Activated naive CD8-positive, alpha-beta T cell (primary cell): Measurements from ENCODE around the gene DLD.
"Not testable (repeated sequence)": the region's sequence is repeated elsewhere in the genome, so short reads cannot be mapped to it uniquely, and the experiment has no call there.

Experiments
- H3K27ac Mint-ChIP-seq: one replicate; pipeline ENCODE4 v1.8.0; 2021; ENCODE audit warnings: mixed read lengths
- H3K27me3 Mint-ChIP-seq: one replicate; pipeline ENCODE4 v1.8.0; 2021; ENCODE audit warnings: mixed read lengths
- H3K36me3 Mint-ChIP-seq: one replicate; pipeline ENCODE4 v1.8.0; 2021; ENCODE audit warnings: mixed read lengths
- H3K4me1 Mint-ChIP-seq: one replicate; pipeline ENCODE4 v1.8.0; 2021; ENCODE audit warnings: low read depth, mixed read lengths
- H3K4me3 Mint-ChIP-seq: one replicate; pipeline ENCODE4 v1.8.0; 2021; ENCODE audit warnings: mild to moderate bottlenecking, mixed read lengths
- H3K9me3 Mint-ChIP-seq: one replicate; pipeline ENCODE4 v1.8.0; 2021; ENCODE audit warnings: low read depth, mixed read lengths

Gene DLD, protein sequence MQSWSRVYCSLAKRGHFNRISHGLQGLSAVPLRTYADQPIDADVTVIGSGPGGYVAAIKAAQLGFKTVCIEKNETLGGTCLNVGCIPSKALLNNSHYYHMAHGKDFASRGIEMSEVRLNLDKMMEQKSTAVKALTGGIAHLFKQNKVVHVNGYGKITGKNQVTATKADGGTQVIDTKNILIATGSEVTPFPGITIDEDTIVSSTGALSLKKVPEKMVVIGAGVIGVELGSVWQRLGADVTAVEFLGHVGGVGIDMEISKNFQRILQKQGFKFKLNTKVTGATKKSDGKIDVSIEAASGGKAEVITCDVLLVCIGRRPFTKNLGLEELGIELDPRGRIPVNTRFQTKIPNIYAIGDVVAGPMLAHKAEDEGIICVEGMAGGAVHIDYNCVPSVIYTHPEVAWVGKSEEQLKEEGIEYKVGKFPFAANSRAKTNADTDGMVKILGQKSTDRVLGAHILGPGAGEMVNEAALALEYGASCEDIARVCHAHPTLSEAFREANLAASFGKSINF

DNA sequence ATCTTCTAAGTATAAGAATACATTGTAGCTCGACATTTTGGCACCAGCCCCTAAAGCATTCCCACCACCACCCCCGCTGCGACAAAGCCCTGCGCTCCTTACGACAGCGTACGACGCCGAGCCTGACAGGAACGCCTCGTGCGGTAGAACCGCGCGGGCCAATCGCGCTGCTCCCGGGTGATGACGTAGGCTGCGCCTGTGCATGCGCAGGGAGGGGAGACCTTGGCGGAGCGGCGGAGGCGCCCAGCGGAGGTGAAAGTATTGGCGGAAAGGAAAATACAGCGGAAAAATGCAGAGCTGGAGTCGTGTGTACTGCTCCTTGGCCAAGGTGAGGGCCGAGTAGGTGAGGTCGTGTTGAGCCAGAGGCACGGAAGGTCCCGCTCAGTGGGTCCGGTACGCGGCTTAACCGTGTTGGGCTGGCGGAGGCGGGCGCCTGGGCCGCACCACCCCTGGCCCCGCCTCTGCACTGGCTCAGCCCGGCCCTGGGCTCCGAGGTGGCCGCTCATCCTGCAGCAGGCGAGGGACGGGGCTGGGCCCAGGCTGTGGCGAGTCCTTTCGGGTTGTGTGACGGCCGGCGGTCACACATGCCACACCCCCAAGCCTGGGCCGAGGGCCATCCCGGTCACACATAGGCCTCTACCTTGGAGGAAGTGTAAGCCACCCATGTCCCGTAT lies at the start of gene DLD:
Gene DLD, plus strand, starts transcription at position 222 of the 674 bp plus-strand sequence. Its CDS starts 68 bp downstream, at position 290.
- H3K4me3 Mint-ChIP-seq: peak within 1 kb of the TSS; percentile 100
- H3K4me1 Mint-ChIP-seq: peaks cover 50% of the 10 kb centered on the region
- H3K9me3 Mint-ChIP-seq: no peaks in the 10 kb centered on the region
- no peaks in the 10 kb centered on the region for H3K27me3 Mint-ChIP-seq
- peaks cover 14% of the 10 kb centered on the region for H3K36me3 Mint-ChIP-seq
- peak within 1 kb of the TSS; percentile 100 for H3K27ac Mint-ChIP-seq

DNA sequence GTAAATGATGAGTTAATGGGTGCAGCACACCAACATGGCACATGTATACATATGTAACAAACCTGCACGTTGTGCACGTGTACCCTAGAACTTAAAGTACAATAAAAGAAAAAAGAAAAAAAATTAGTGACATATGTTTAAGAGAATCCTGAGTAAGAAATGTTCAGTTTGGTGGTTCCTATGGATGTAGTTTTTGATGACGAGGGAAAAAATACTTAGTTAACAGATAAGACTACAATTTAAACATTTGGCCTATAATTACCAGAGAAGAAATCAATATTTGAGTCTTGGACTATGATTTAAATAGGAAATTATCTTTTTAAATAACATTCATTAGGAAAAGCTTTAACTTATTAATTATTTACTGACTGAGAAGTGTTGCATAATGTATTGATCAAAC lies 48.8 kb upstream of the DLD start:
- no peaks in the 10 kb centered on the region for H3K4me1 Mint-ChIP-seq
- H3K27ac Mint-ChIP-seq: no peak overlapping the region
- peaks cover 2% of the 10 kb centered on the region for H3K27me3 Mint-ChIP-seq
- H3K4me3 Mint-ChIP-seq: no peak overlapping the region
- H3K36me3 Mint-ChIP-seq: no peaks in the 10 kb centered on the region
- no peaks in the 10 kb centered on the region for H3K9me3 Mint-ChIP-seq

DNA sequence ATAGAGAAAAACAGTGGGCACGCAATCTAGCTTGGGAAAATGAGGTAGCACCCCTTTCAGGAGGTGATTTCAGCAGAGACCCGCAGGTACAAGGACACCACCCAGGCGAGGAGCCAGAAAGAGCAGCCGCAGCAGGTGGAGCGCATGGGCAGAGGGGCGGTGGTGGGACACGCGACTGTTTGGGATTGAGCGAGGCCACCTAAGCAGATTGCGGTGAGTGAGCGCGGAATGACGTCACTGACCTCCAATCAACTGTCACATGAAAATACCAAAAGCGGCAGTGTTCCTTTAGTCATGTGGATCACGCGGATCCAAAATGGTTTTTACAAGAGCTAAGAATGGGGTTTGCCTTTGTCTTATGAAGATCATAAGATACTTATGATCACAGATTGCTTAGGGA lies 47.8 kb upstream of the DLD start:
- Mint-ChIP-seq H3K27me3 (no peaks in the 10 kb centered on the region), H3K4me1 (no peaks in the 10 kb centered on the region), H3K36me3 (no peaks in the 10 kb centered on the region), H3K4me3 (no peak overlapping the region), H3K27ac (no peak overlapping the region), H3K9me3 (no peaks in the 10 kb centered on the region)

DNA sequence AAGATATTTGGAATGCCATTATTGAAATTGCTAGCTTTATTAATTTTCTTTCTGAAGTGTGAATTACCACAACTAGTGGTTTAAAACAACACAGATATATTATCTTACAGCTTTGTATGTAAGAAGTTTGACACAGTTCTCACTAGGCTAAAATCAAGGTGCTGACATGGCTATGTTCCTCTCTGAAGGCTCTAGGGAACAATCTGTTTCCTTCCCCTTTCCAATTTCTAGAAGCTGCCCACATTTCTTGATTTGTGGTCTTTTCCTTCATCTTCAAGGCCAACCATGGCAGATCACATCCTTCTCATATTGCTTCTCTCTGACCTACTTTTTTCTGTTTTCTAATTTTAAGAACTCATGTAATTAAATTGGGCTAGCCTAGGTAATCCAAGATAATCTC lies 44.7 kb upstream of the DLD start:
- Mint-ChIP-seq H3K4me1 (no peaks in the 10 kb centered on the region), H3K27me3 (no peaks in the 10 kb centered on the region), H3K9me3 (no peaks in the 10 kb centered on the region), H3K36me3 (no peaks in the 10 kb centered on the region), H3K4me3 (no peak overlapping the region), H3K27ac (no peak overlapping the region)

DNA sequence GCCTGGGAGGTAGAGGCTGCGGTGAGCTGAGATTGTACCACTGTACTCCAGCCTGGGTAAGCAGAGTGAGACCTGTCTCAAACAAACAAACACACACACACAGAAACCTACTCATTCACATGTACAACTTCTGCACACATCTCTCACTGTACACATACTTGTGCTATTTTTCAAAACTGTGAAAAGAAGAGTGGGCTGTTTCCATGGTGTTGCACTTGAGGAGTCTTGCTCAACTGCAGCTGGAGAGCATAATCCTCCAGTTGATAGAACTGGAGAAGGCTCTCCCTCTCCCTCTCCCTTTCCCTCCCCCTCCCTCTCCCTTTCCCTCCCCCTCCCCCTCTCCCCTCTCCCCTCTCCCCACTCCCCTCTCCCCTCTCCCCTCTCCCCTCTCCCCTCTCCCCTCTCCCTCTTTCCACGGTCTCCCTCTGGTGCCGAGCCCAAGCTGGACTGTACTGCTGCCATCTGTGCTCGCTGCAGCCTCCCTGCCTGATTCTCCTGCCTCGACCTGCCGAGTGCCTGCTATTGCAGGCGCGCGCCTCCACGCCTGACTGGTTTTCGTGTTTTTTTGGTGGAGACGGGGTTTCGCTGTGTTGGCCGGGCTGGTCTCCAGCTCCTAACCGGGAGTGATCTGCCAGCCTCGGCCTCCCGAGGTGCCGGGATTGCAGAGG lies 43.7 kb upstream of the DLD start:
- Mint-ChIP-seq H3K9me3 (no peaks in the 10 kb centered on the region), H3K4me3 (no peak overlapping the region), H3K36me3 (no peaks in the 10 kb centered on the region), H3K4me1 (no peaks in the 10 kb centered on the region), H3K27me3 (no peaks in the 10 kb centered on the region), H3K27ac (no peak overlapping the region)

DNA sequence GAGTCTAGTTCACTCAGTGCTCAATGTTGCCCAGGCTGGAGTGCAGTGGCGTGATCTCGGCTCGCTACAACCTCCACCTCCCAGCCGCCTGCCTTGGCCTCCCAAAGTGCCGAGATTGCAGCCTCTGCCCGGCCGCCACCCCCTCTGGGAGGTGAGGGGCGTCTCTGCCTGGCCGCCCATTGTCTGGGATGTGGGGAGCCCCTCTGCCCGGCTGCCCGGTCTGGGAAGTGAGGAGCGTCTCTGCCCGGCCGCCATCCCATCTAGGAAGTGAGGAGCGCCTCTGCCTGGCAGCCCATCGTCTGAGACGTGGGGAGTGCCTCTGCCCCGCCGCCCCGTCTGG lies 43.2 kb upstream of the DLD start:
- H3K27me3 Mint-ChIP-seq, H3K27ac Mint-ChIP-seq, H3K4me1 Mint-ChIP-seq, H3K36me3 Mint-ChIP-seq, H3K4me3 Mint-ChIP-seq, H3K9me3 Mint-ChIP-seq: not testable (repeated sequence)

DNA sequence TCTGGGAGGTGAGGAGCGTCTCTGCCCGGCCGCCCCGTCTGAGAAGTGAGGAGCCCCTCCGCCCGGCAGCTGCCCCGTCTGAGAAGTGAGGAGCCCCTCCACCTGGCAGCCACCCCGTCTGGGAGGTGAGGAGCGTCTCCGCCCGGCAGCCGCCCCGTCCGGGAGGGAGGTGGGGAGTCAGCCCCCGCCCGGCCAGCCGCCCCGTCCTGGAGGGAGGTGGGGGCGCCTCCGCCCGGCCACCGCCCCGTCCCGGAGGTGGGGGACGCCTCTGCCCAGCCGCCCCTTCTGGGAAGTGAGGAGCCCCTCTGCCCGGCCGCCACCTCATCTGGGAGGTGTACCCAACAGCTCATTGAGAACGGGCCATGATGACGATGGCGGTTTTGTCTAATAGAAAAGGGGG lies 42.8 kb upstream of the DLD start:
- H3K4me1 Mint-ChIP-seq, H3K4me3 Mint-ChIP-seq, H3K9me3 Mint-ChIP-seq, H3K27ac Mint-ChIP-seq, H3K36me3 Mint-ChIP-seq, H3K27me3 Mint-ChIP-seq: not testable (repeated sequence)

DNA sequence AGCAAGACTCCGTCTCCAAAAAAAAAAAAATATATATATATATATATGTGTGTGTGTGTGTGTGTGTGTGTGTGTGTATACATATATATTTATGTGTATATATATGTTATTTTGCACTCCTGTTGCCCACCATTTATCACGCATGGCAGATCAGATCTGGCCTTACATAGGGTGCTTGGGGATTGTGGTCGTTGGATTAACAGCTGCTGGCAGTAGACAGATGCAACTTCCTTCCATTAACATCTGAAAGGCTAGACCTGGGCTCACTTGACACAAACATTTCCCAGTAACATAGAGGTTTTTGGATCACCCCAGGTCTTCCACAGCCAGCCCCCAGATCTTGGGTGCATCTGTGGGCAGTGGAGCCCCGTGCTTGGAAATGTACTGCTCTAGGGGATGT lies 40.8 kb upstream of the DLD start:
- Mint-ChIP-seq H3K4me1 (peaks cover 3% of the 10 kb centered on the region), H3K9me3 (no peaks in the 10 kb centered on the region), H3K4me3 (no peak overlapping the region), H3K36me3 (no peaks in the 10 kb centered on the region), H3K27me3 (no peaks in the 10 kb centered on the region), H3K27ac (no peak overlapping the region)

DNA sequence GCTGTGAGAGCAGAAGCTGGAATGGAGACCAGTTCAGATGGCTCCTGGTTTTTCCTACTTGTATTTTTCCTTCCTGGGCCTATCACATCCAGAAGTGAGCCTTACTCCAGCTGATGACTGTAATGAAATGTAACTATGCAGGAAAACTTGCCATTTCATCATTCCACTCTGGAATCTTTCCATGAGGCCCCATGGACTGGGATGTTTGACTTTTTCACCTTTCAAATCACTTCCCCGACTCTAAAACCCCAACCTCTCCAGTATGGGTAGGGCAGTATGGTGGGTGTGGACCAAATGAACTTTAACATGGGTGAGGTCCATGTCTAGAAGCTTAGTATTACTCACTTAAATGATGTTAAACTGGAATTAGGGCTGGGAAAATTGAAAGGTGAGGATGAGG lies 40.3 kb upstream of the DLD start:
- no peaks in the 10 kb centered on the region for H3K27me3 Mint-ChIP-seq
- H3K36me3 Mint-ChIP-seq: no peaks in the 10 kb centered on the region
- no peak overlapping the region for H3K4me3 Mint-ChIP-seq
- no peak overlapping the region for H3K27ac Mint-ChIP-seq
- no peaks in the 10 kb centered on the region for H3K9me3 Mint-ChIP-seq
- peaks cover 4% of the 10 kb centered on the region for H3K4me1 Mint-ChIP-seq

DNA sequence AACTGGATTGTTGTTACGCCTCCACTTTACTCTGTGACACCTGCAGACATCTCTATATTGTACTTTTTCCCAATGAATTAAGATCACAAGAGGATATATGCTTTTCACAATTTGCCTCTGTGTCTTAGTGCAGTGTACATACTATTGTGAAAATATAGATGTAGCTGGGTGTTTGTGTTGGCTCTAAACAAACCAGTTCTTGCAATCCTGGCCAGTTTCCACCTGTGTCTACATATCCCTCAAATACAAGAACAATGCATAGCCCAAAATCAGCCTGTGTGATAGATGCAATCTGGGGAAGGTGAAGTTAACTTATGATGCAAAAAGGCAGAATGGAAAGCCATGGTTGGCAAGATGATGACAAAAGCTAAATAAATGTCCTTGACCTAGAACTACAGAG lies 36.5 kb upstream of the DLD start:
- H3K4me1 Mint-ChIP-seq: peaks cover 29% of the 10 kb centered on the region
- H3K4me3 Mint-ChIP-seq: no peak overlapping the region
- H3K36me3 Mint-ChIP-seq: no peaks in the 10 kb centered on the region
- no peak overlapping the region for H3K27ac Mint-ChIP-seq
- no peaks in the 10 kb centered on the region for H3K9me3 Mint-ChIP-seq
- no peaks in the 10 kb centered on the region for H3K27me3 Mint-ChIP-seq

DNA sequence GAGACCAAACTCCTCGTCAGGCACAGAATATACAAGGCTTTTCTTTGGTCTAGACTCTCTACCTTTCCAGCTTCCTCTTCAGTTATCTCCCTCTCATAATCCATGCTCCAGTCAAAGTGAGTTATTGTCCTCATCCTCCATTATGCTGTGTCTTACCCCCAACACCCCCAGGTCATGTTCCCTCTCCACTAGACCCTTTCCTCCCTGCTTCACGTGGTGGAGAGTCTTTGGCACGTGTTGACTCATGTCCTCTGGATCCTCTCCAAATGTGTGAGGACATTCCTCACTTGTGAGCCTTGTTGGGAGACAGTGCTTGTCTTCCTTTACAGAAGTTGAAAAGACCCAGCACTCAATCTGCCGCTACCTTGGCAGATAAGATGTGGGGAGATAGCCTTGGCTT lies 36.0 kb upstream of the DLD start:
- no peaks in the 10 kb centered on the region for H3K9me3 Mint-ChIP-seq
- no peak overlapping the region for H3K4me3 Mint-ChIP-seq
- no peaks in the 10 kb centered on the region for H3K36me3 Mint-ChIP-seq
- no peak overlapping the region for H3K27ac Mint-ChIP-seq
- peaks cover 29% of the 10 kb centered on the region for H3K4me1 Mint-ChIP-seq
- H3K27me3 Mint-ChIP-seq: no peaks in the 10 kb centered on the region

DNA sequence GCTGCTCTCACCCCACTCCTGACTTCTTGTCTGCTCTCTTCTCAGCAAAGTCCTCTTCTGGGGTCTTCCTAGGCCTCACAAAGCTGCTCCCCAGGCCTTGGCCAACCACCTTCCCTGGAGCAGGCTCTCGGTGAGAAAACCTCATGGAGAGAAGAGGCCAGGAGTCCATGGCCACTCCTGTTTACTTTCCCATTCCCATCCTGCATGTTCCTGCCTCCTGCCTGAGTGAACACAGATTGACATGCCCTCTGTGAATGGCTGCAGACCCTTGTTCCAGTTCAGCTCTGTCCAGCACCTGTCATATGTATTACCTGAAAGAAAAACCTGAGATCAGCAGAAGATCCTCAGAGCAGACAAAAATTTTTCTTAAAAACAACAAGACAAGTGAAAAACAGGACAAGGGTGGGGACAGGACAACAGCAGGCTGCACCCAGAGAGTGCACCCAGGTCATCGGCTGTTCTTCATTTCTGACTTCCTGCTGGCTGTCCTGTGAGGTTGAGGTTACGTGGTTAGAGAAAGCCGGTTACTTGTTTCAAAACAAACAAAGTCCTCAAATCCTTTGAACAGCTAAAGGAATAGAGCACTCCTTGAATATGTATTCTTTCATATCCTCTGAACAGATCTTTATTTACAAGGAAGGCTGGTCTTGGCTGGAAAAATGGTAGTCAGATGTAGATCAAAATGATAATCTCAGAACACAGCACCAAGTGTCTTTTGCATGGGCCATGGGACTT lies 34.0 kb upstream of the DLD start:
- Mint-ChIP-seq H3K27me3 (no peaks in the 10 kb centered on the region), H3K27ac (peak overlapping the region; percentile 70), H3K9me3 (no peaks in the 10 kb centered on the region), H3K4me1 (peaks cover 29% of the 10 kb centered on the region), H3K4me3 (peak overlapping the region; percentile 38), H3K36me3 (no peaks in the 10 kb centered on the region)

DNA sequence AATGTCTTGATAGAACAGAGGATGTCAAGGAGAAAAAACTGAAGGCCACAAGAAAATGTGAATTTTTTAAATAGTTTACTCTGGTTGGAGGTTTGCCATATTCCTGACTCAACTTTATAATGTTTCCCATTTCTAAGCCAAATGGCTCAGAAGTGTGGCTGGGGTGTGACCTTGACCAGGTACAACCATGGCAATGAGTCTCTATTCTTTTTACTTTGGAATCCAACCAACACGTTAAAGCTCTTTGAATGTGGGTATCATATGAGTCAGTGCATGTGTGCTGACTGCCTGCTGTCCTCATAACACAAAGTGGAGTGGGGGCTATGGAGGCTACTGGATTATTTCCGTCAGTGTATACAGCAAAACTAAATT lies 33.5 kb upstream of the DLD start:
- Mint-ChIP-seq H3K27ac (peak overlapping the region; percentile 70), H3K4me3 (peak overlapping the region; percentile 38), H3K27me3 (no peaks in the 10 kb centered on the region), H3K4me1 (peaks cover 29% of the 10 kb centered on the region), H3K36me3 (no peaks in the 10 kb centered on the region), H3K9me3 (no peaks in the 10 kb centered on the region)

DNA sequence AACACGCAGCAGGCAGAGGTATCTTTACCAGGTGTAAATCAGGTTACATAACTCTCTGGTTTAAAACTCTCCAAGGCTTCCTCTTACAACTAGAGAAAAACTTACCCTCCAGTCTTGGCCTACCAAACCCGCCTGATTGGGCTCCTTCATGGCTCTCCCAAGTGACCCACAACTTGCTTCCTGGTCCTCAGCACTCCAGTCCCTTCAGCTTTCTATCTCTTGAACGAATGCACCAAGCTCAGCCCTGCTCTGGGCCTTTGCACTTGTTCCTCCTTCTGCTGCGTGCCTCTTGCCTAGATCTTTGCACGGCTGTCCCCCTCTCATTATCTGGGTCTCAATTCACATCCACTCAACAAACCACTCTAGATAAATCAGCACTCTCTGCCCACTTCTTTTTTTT lies 32.7 kb upstream of the DLD start:
- Mint-ChIP-seq H3K4me1 (peaks cover 29% of the 10 kb centered on the region), H3K4me3 (peak overlapping the region; percentile 30), H3K27ac (no peak overlapping the region), H3K36me3 (no peaks in the 10 kb centered on the region), H3K27me3 (no peaks in the 10 kb centered on the region), H3K9me3 (no peaks in the 10 kb centered on the region)
